GM18907 (cell line): Measurements from ENCODE around the gene DCTN3.
A peak's percentile ranks its signal among the peaks of the same experiment; 100 is the strongest.
"Not testable (repeated sequence)": the region's sequence is repeated elsewhere in the genome, so short reads cannot be mapped to it uniquely, and the experiment has no call there.

Source experiments
- ATAC-seq: cut with Tn5 transposase; IDR thresholded peaks from one replicate; pipeline ENCODE4 v1.9.1; 2021; ENCODE audit warnings: mild to moderate bottlenecking, moderate library complexity; ENCODE audit not compliant: unreplicated experiment

DCTN3 gene

DNA sequence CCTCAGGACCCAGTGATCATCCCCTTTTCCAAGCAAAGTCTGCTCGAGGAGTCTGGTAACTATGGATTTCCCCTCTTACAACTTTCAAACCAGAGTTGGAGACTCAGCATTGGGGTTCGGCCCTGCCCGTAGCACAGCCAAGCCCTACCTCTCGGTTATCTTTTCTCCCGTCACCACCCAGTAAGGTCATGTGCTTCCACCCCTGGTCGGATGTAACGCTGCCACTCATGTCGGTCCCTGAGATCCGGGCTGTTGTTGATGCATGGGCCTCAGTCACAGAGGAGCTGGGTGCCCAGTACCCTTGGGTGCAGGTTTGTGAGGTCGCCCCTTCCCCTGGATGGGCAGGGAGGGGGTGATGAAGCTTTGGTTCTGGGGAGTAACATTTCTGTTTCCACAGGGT lies 27.4 kb upstream of the DCTN3 start:
- no peak for ATAC-seq

DNA sequence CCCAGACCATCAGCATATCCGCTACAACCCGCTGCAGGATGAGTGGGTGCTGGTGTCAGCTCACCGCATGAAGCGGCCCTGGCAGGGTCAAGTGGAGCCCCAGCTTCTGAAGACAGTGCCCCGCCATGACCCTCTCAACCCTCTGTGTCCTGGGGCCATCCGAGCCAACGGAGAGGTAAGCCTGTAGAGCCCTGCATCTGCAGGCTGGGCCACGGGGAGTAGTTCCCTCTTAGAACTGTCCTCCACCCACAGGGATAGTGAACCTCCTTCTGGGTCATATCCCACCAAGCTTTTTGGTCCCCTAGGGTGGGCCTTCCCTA lies 26.7 kb upstream of the DCTN3 start:
- ATAC-seq: no peak

DNA sequence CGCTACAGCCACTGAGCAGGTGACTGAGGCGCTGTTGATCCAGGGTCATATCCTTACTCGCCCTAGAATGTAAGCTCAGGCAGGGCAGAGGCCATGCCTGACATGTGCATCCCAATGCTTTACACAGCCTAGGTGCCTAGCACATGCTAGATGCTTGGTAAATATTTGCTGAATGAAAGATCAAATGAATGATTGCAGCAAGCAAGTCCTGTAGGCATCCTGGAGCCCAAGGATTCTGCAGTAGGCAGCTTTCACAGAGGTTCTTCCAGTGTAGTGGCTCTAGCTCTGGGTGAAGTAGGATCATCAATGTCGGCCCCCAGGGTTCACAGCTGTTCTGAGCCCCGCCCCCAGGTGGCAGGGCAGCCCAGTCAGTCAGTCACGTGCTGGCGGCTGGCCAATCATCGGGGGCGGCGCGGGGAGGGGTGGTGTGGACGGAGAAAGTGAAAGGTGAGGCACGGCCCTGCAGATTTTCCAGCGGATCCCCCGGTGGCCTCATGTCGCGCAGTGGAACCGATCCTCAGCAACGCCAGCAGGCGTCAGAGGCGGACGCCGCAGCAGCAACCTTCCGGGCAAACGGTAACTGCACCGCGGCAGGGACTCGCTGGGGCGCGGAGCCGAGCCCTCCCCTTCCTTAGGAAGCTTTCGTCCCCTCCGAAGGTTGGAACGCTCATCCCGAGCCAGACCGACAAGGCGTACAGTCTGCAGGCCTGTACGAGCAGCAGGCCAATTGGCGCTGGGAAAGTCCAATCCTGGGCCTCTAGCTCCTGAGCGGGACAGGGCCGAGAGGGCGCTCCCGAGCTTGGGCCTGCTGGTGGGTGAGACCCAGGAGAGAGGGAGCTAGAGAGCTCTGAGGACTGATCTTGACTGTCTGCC lies 26.2 kb upstream of the DCTN3 start, which contains the start of gene GALT:
Gene GALT, plus strand, starts transcription at position 465 of the 873 bp plus-strand sequence. Its CDS starts 30 bp downstream, at position 495.
- ATAC-seq: peak; percentile 88

DNA sequence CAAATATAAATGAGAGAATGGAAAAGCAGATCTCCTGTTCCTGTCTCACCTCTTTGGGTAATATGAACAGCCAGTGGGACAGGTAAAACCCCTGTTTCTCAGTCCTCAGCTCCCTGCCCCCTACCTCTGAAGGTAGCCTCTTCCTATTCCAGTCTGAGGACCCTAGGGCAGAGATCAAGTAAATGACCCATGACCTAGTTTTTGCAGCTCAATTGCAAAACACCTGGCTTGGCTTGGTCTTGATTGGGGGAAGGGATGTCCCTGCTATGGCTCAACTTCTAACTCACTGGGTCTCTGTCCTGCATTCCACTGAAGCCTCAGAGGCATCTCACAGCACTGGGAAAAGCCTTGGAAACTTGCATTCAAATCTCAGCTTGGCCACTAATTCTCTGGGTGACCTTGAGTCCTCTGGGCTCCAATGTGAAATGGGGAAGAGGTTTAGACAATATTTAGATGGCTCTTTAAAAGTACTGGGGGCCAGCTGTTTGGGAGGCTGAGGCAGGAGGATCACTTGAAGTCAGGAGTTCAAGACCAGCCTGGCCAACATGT lies 24.5 kb upstream of the DCTN3 start:
- ATAC-seq: no peak

DNA sequence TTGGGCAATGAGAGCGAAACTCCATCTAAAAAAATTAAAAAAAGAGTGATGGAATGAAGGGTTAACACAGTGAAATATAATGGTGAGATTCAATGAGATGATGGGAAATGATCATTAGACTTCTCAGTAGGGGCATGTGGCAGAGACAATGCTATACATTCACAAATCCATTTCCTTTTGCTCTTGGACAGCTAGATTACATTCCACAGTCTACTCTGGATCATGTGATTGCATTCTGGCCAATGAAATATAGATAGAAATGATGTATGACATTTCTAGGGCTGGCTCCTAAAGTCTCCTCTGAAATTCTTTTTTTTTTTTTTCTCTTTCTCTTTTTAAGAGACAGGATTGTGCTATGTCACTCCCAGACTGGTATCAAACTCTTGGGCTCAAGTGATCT lies 22.4 kb upstream of the DCTN3 start:
- no peak for ATAC-seq

DNA sequence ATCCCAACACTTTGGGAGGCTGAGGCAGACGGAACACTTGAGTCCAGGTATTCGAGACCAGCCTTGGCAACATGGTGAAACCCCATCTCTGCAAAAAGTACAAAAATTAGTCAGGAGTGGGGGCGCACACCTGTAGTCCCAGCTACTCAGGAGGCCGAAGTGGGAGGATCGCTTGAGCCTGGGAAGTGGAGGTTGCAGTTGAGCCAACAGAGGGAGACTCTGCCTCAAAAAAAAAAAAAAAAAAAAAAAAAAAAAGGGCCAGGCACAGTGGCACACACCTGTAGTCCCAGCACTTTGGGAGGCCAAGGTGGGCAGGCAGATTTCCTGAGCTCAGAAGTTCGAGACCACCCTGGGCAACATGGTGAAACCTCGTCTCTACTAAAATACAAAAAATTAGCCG lies 19.0 kb upstream of the DCTN3 start:
- ATAC-seq: not testable (repeated sequence)

DNA sequence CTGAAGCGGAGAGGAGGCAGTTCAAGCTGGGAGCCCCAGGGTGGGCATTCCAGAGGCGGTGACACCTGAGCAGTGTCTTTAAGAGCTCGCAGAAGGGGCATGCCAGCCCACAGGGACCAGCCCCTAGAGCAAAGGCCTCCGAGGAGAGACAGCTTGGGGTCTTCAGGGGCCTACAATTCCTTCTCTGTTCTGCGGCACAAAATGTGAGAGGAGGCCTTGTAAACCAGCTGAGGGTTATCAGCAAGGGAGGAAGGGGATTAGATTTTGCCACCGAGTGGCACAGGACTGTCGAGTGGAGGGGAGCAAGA lies 17.8 kb upstream of the DCTN3 start:
- ATAC-seq: no peak

DNA sequence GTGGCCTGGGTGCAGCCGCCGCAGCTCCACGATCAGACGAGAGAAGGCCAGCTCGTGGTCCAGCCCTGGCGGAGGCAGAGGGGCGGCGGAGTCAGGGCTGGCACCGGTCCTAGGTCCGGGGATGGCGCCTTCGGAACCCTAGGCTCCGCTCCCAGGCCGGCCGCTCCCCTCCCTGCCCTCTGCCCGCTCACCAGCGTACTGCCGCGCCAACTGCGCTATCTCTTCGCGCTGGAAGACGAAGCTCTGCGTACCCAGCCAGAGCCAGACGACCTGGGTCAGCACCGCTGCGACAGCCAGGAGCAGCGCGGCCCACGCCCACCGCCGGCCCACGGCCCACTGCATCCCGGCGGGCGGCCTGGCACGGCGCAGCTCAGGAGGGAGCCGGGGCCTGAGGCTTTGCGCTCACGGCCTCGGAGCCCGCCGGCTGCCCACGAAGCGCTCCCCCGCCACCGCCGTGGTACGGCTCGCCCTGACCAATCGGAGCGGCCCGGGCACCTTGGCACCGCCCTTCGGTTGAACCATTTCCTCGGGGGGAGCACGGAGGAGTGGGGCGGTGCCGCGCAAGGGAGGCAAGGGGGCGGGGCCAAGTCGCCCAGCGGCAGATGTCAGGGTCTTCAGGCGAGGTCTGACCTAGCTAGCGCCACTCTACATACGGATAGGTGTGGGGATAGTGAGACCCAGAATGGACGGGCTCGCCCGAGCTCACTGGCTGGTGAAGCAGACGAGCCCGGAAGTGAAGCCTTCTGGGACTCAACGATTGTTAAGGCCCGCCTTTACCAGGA lies 17.3 kb upstream of the DCTN3 start, which contains the start of gene SIGMAR1:
Gene SIGMAR1, minus strand, starts transcription at position 432 of the 782 bp plus-strand sequence. Its CDS starts 90 bp downstream, at position 342.
- peak; percentile 86 for ATAC-seq

DNA sequence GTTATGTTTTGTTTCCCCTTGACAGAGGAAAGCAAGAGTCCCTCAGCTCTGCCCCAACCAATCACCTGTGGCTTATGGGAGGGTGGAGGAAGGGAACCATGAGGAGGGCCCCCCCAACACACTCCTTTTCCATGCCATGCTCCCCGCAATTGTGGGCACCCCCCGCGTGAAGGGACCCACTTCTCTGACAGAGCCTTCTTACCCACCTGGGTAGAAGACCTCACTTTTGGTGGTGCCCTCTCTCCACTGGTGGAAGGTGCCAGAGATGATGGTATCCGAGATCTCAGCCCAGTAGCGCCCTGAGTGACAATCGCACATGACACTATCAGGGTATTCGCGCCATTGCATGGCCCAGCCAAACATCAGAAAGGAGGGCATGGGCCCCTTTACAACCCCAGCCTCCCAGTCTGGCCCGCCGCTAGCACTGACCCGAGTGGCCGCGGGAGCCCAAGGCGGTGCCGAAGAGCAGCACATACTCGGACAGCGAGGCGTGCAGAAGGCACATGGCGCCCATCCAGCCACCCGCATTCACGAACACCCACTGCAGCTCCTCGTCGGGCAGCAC lies 16.6 kb upstream of the DCTN3 start:
- peak; percentile 2 for ATAC-seq

DNA sequence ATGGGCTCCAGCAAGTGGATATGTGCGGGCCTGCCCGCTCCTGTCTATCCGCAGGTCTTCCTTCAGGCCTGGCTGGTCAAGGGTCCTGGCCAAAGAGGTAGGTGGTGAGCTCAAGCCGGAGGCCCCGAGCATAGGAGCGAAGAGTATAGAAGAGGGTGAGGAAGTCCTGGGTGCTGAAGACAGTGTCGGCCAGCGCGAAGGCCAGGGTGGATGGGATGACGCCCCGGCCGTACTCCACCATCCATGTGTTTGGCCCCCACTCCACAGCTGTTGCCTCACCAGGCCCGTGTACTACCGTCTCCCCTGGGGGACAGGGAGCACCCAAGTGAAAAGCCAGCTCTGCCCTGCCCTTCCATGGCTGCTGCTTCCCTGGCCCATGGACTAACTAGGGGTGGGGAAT lies 15.3 kb upstream of the DCTN3 start:
- ATAC-seq: no peak

DNA sequence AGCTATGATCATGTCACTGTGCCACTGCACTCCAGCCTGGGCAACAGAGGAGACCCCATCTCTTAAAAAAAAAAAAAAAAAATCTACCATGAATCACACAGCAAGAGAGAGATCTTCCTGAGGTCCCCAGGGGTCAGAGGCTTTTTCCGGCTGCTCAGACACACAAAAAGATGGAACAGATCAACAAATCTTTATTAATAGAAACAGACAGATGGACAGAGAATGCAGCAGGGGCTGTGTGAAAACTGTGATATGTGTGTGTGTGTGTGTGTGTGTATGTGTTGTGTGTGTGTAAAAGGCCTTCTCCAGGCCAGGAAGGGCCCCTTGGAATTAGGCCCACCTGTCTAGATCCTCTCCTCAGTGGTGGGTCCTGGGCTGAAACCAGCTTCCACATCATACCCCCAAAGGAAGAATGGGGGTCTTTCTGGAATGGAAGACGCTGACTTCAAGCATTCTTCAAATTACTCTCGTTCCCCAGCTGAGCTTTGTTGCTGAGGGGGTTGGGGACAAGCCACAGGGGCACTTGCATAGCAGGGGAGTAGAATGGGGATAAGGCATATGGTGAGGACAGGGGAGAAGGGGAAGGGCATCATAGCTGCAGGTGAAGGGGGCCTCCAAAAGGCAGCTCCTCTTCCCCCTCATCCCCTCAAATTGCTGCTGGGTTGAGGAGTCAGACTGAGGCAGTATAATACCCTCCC lies 14.4 kb upstream of the DCTN3 start:
- ATAC-seq: no peak

DNA sequence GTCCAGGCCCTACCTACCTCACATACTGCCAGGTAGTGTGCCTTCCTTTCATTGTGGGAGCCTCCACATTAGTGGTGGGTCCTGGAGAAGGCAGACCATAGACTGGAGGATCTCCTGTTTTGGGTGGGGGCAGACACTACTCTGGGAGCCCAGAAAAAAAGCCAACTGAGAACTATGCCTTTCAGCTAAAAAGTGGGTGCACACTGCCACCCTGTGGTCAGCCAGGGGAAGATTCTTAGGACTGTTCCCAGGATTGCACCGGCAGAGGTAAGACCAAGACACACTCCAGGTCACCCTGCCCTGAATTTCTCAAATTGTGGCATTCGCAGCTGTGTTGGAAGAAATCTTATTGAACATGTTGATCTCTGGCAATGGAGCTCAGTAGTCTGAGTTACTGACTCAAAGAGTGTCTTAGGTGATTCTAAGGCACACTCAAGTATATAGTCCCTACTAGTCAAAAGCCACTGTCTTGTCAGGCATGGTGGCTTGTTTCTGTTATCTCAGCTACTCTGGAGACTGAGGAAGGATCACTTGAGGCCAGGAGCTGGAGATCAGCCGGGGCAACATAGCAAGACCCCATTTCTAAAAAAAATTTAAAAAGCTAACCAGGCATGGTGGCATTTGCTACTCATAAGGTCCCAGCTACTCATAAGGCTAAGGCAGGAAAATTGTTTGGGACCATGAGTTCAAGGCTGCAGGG lies 13.7 kb upstream of the DCTN3 start:
- ATAC-seq: peak; percentile 36

DNA sequence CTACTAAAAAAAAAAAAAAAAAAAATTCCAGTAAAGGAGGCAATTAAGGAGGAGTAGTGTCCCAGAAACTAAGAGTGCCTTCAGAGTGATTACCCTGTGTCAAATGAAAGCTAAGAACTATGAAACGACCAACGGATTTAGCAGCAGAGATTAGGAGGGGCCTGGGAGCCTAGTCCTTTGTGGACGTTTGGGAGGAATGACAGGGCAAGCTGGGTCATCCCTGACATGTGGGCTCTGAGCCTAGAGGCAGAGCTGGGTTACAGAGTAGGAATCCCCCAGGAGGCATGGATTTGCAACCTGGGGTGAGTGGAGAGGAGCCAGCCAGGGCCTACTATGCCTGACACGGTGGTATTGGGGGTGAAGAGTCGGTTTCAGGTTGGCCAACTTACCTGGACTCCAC lies 12.9 kb upstream of the DCTN3 start:
- ATAC-seq: no peak

DNA sequence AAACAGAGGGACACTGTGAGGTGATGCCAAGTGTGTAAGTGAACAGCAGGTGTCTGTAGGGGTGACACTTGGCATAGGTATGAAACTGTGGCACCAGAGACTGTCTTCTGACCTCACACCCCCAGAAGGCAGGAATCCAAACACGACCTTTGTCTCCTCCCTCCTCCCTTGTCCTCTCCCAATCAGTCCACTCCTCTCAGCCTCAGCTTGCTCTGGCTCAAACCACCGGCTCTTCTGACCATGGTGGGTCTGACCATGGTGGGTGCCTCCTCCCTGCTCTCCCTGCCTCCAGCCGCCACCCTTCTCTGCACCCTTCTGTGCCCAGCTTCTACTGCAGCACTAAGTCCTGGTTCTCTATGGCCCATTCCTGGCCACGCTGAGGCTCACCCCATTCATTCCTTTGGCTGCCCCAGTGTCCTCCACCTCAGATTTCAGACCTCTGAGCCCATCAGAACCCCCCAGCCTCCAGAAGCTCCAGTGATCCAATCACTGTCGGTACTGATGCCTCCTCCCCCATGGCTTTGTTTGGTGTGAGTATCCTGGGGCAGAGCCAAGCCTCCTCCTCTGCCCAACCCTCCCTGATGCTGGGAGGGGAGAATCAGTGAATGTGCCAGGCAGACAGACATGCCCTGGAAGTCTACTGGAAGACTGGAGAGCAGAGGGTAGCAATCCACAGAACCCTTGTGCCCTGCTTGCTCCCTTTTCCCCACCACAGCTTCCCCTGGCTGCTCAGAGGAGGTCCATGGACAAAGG lies 10.3 kb upstream of the DCTN3 start:
- no peak for ATAC-seq

DNA sequence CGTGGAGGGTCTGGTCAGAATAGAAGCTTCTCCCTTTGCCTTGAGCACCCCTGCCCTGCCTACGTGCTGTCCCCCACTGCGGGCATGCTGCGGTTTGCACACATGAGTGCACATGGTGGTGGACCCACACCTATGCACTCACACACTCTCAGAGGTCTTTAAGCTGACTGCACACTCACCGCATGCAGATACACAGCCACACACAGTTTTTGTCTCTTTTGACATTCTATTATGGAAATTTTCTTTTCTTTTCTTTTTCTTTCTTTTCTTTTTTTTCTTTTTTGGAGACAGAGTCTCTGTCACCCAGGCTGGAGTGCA lies 9.2 kb upstream of the DCTN3 start:
- no peak for ATAC-seq

DNA sequence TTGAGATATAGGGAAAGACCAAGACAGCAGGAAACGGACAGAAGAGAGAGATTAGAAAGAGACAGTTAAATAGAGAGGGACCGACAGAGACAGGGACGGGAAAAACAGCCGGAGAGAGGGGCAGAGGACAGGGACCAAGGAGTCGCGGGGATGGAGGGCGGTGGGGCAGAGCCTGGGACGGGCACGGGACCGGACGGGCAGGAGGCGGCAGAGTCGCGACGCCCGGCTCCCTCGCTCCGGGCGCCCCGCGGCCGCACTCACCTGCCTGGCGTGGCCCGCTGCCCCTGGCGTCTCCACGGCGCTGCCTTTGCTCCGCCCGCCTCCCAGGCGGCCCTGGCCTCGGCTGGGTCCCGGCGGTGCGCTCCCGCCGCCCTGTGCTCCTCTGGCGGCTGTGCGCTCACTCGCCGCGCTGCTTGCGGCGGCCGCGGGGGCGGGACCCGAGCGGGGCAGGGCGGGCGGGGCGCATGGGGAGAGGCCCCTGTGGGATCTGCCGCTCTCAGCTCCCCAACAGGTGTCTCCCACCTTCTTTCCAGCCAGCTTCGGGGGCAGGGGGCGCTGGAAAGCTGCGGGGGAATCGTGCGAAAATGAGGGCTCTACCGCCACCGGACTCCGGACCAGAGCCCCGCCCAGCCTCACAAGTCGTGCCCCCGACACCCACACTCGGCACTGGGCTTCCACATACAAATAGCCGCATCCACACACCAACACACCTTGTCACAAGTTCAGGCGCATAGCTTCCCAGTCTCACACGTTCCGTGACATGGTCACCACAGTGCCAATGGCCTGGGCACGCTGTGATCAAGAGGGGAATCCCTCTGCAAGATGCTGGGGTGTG lies 8.6 kb upstream of the DCTN3 start, which contains the start of gene ARID3C:
Gene ARID3C, minus strand, starts transcription at position 411 of the 835 bp plus-strand sequence. CDS start 1,052 bp downstream, outside the sequence.
- ATAC-seq: no peak

DNA sequence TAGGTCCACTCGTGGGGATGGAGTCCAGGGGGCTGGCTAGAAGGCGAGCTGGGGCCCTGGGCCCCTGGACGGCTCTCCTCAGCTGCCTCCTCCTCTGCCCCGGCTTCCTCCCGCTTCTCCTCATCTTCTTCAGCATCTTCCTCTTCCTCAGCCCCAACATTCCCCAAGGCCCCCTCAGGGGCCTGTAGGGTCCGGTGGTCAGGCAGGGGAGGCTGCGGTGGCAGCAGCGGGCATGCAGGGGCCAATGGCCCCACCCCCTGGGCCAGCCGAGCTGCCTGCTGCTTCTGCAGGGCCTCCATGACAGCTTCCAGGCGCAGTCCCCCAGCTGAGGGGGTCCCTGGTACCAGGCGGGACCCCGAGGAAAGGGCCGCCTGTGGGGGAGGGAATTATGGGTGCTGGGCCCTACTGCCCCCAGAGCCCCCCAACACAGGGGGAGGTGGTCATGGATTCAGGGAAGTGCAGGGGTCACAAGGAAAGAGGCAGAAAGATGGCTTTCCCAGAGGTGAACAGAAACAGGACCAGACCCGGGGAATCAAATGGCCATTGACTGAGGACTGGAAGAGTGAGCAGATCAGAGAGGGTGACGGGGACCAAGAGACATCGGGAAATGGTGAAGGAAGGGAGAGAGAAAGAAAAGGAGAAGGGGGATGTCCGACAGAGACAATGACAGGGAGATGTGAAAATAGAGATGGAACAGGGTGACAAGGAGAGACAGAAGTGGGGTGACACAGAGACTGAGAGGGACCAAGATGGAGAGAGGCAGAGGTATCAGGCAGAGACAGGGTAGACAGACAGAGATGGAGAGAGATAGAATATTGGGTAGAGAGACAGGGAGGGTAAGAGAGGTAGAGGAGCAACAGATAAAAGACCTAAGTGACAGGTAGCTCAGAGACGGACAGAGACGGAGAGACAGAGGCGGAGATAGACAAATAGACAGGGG lies 7.7 kb upstream of the DCTN3 start:
- ATAC-seq: no peak

DNA sequence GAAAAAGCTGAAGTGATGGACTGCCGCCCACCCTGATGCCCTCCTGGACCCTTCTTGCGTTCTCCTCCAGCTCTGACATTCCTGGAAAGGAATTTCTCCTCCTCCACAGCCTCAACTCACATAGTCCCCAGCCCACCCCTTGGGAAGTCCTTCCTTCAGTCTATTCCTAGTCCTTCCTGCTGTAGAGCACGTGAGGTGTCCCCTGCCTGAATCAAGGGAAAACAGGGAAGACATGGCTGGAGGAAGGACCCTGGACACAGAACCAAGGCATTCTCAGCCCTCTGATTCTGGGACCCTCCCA lies 4.8 kb upstream of the DCTN3 start:
- ATAC-seq: no peak
